ENCODE measurements around the gene HEG1. TPM values are rescaled to one million over a fixed set of nuclear protein-coding genes. Genes with fewer than 3 reads are reported as not detected.

HEG1 gene
- polyA plus RNA-seq, 3 donors: 24.2 to 32.1 (median 25.6) TPM

Other genes with a start within 250 kb of the HEG1 start
- 100 to 1,000 TPM in 1 of 3 donors, 10 to 100 TPM in 2; 85.9 to 104 (median 99.4) TPM for gene ITGB5, start 168.6 kb downstream of the HEG1 start, polyA plus RNA-seq (ENCODE audit: insufficient read length in 3 of 3)
- gene MUC13, start 121.2 kb downstream of the HEG1 start, polyA plus RNA-seq (ENCODE audit: insufficient read length in 3 of 3): under 1 TPM in 1 of 3 donors, not detected in 2; 0.83 TPM
- gene SLC12A8, start 156.8 kb upstream of the HEG1 start, polyA plus RNA-seq (ENCODE audit: insufficient read length in 3 of 3): 1 to 10 TPM; 4.7 to 8.3 (median 5.6) TPM

All from renal cortex interstitium (tissue), 3 donors.